H1 (cell line): ENCODE data around the gene IL36A. TPM values are rescaled to one million over a fixed set of nuclear protein-coding genes. Genes with fewer than 3 reads are reported as not detected.

Experiments
- CTCF ChIA-PET: fragments of 300-600 bp; sonication (Branson Sonifier 250); formaldehyde crosslinking; loops from one replicate; lab custom pipeline; 2021; ENCODE audit not compliant: partially characterized antibody; lab: Charles Lee
- POLR2A ChIA-PET: fragments of 300-600 bp; sonication (Branson Sonifier 250); formaldehyde crosslinking; loops from one replicate; lab custom pipeline; 2021; ENCODE audit warnings: inconsistent platforms; ENCODE audit not compliant: partially characterized antibody; lab: Charles Lee
- DNase-seq, 2 experiments: peaks; one replicate each; pipeline versions ENCODE4 v3.0.0 to v3.0.0-alpha.2; 2010 to 2022; ENCODE audit warnings: low spot score in 2 of 2, low read depth in 1 of 2, mixed read lengths in 1 of 2
- FAIRE-seq: peaks from 2 replicates; lab custom pipeline; 2011; peaks lifted over from hg19 to GRCh38; lab: Jason Lieb, UNC
- H2AFZ ChIP-seq: 2 replicates; pipeline ENCODE4 v1.8.1; 2012; ENCODE audit warnings: low read length, inconsistent platforms
- H2AK5ac ChIP-seq: 2 replicates; pipeline ENCODE4 v1.6.1; 2013; ENCODE audit warnings: low read depth, low read length
- H2BK120ac ChIP-seq: replicated peaks from 2 replicates; pipeline ENCODE3; 2013; ENCODE audit warnings: low read depth, low read length, inconsistent platforms
- H2BK12ac ChIP-seq: 2 replicates; pipeline ENCODE4 v1.6.1; 2013; ENCODE audit warnings: low read depth, low read length
- H2BK15ac ChIP-seq: 2 replicates; pipeline ENCODE4 v1.6.1; 2013; ENCODE audit warnings: low read length
- H2BK20ac ChIP-seq: 2 replicates; pipeline ENCODE4 v1.6.1; 2013; ENCODE audit warnings: low read length
- H2BK5ac ChIP-seq: 2 replicates; pipeline ENCODE4 v1.6.1; 2013; ENCODE audit warnings: low read depth, low read length
- H3K14ac ChIP-seq: 2 replicates; pipeline ENCODE4 v1.6.1; 2013; ENCODE audit warnings: inconsistent platforms; ENCODE audit not compliant: insufficient read length
- H3K18ac ChIP-seq: 2 replicates; pipeline ENCODE4 v1.6.1; 2013; ENCODE audit warnings: low read length; ENCODE audit errors: extremely low read depth
- H3K23ac ChIP-seq: 2 replicates; pipeline ENCODE4 v1.6.1; 2013; ENCODE audit warnings: inconsistent platforms; ENCODE audit not compliant: insufficient read length
- H3K23me2 ChIP-seq: 2 replicates; pipeline ENCODE4 v1.6.1; 2013; ENCODE audit warnings: low read depth, low read length
- H3K27ac ChIP-seq: 2 replicates; pipeline ENCODE4 v1.6.1; 2011; ENCODE audit warnings: low read depth, low read length, inconsistent platforms
- H3K27me3 ChIP-seq, 4 experiments: replicated peaks in 1 of 4; 1 replicate in 1 of 4; 2 replicates in 3 of 4; pipeline versions ENCODE4 v1.6.1 to v1.8.1; 2011 to 2013; ENCODE audit warnings: low read length in 3 of 4, mild to moderate bottlenecking in 3 of 4, inconsistent platforms in 2 of 4, mixed read lengths in 2 of 4, moderate library complexity in 1 of 4; ENCODE audit not compliant: control insufficient read depth in 3 of 4, insufficient read depth in 3 of 4; ENCODE audit errors: extremely low read depth in 1 of 4
- H3K36me3 ChIP-seq, 4 experiments: 2 replicates each; pipeline versions ENCODE4 v1.6.1 to v1.8.1; 2011 to 2013; ENCODE audit warnings: mild to moderate bottlenecking in 4 of 4, low read length in 3 of 4, moderate library complexity in 2 of 4, control low read depth in 1 of 4, inconsistent platforms in 1 of 4; ENCODE audit not compliant: insufficient read depth in 4 of 4, control insufficient read depth in 2 of 4
- H3K4ac ChIP-seq: replicated peaks from 2 replicates; pipeline ENCODE3; 2013; ENCODE audit warnings: low read length, low read depth, mixed read lengths, inconsistent platforms; ENCODE audit not compliant: insufficient read length
- H3K4me1 ChIP-seq, 4 experiments: replicated peaks in 1 of 4; 1 replicate in 1 of 4; 2 replicates in 3 of 4; pipeline versions ENCODE4 v1.6.1 to v1.8.1; 2011 to 2013; ENCODE audit warnings: low read length in 3 of 4, inconsistent platforms in 2 of 4, mixed read lengths in 1 of 4; ENCODE audit not compliant: insufficient read depth in 4 of 4, control insufficient read depth in 3 of 4
- H3K4me2 ChIP-seq, 2 experiments: 2 replicates each; pipeline versions ENCODE4 v1.6.1 to v1.8.1; 2011 to 2013; ENCODE audit warnings: low read depth in 2 of 2, low read length in 2 of 2, control low read depth in 1 of 2, inconsistent platforms in 1 of 2, mild to moderate bottlenecking in 1 of 2; ENCODE audit not compliant: insufficient read depth in 1 of 2
- H3K4me3 ChIP-seq, 4 experiments: fragments of 200-600, 300-600 bp in 1 of 4; sonication (generic), shearing (Covaris generic), sonication (Bioruptor Twin) in 1 of 4; 2 replicates each; pipeline versions ENCODE4 v1.5.1 to v1.8.1; 2011 to 2016; ENCODE audit warnings: low read length in 4 of 4, low read depth in 3 of 4, control low read depth in 2 of 4, inconsistent platforms in 2 of 4, mild to moderate bottlenecking in 2 of 4, mixed read lengths in 1 of 4, moderate library complexity in 1 of 4; ENCODE audit not compliant: insufficient read depth in 2 of 4; ENCODE audit errors: extremely low read depth in 1 of 4
- H3K56ac ChIP-seq: replicated peaks from 2 replicates; pipeline ENCODE3; 2013; ENCODE audit warnings: low read depth, mild to moderate bottlenecking, mixed read lengths, low read length, inconsistent platforms; ENCODE audit not compliant: insufficient read length
- H3K79me1 ChIP-seq: 2 replicates; pipeline ENCODE4 v1.6.1; 2013; ENCODE audit warnings: low read depth, low read length, control low read depth
- H3K79me2 ChIP-seq, 2 experiments: 2 replicates each; pipeline versions ENCODE4 v1.6.1 to v1.8.1; 2012 to 2013; ENCODE audit warnings: low read length in 2 of 2, mild to moderate bottlenecking in 2 of 2, inconsistent platforms in 1 of 2; ENCODE audit not compliant: insufficient read depth in 2 of 2, control insufficient read depth in 1 of 2
- H3K9ac ChIP-seq, 4 experiments: replicated peaks in 1 of 4; 1 replicate in 1 of 4; 2 replicates in 3 of 4; pipeline versions ENCODE4 v1.6.1 to v1.8.1; 2011 to 2013; ENCODE audit warnings: low read depth in 3 of 4, low read length in 3 of 4, control low read depth in 2 of 4, mild to moderate bottlenecking in 2 of 4, moderate library complexity in 2 of 4, inconsistent platforms in 1 of 4; ENCODE audit errors: extremely low read depth in 1 of 4
- H3K9me3 ChIP-seq, 2 experiments: 2 replicates each; pipeline versions ENCODE4 v1.6.1 to v1.8.1; 2012 to 2013; ENCODE audit warnings: mild to moderate bottlenecking in 2 of 2, moderate library complexity in 2 of 2, control low read depth in 1 of 2, inconsistent platforms in 1 of 2, low read depth in 1 of 2, low read length in 1 of 2, mixed read lengths in 1 of 2; ENCODE audit not compliant: insufficient read depth in 2 of 2
- H4K20me1 ChIP-seq, 2 experiments: replicated peaks in 1 of 2; 2 replicates each; pipeline versions ENCODE3 to v1.8.1; 2011 to 2013; ENCODE audit warnings: inconsistent platforms in 2 of 2, low read length in 2 of 2, mild to moderate bottlenecking in 1 of 2; ENCODE audit not compliant: insufficient read depth in 2 of 2, control insufficient read depth in 1 of 2
- H4K5ac ChIP-seq: 2 replicates; pipeline ENCODE4 v1.6.1; 2013; ENCODE audit warnings: low read length, low read depth, mixed read lengths, inconsistent platforms; ENCODE audit not compliant: insufficient read length
- H4K8ac ChIP-seq: 2 replicates; pipeline ENCODE4 v1.8.0; 2013; ENCODE audit warnings: mild to moderate bottlenecking, moderate library complexity, low read length, inconsistent platforms; ENCODE audit not compliant: insufficient read depth; ENCODE audit errors: extremely low read depth
- H4K91ac ChIP-seq: replicated peaks from 2 replicates; pipeline ENCODE3; 2013; ENCODE audit warnings: low read length, mixed read lengths, inconsistent platforms; ENCODE audit not compliant: insufficient read length
- CREB1 ChIP-seq: IDR thresholded peaks from 2 replicates; pipeline ENCODE4 v1.6.1; 2012; ENCODE audit warnings: inconsistent platforms
- E2F6 ChIP-seq: IDR thresholded peaks from 2 replicates; pipeline ENCODE4 v1.6.1; 2012; ENCODE audit warnings: inconsistent platforms
- EP300 ChIP-seq, 2 experiments: IDR thresholded peaks; 1 replicate in 1 of 2; 2 replicates in 1 of 2; pipeline ENCODE4 v1.6.1; 2011 to 2012; ENCODE audit warnings: low read depth in 2 of 2, low read length in 2 of 2, mild to moderate bottlenecking in 2 of 2, borderline replicate concordance in 1 of 2, inconsistent platforms in 1 of 2, moderate library complexity in 1 of 2
- JUN ChIP-seq: IDR thresholded peaks from 2 replicates; pipeline ENCODE4 v1.6.1; 2011; ENCODE audit warnings: low read depth, mild to moderate bottlenecking, improper control_type of control experiment, low read length
- NANOG ChIP-seq: IDR thresholded peaks from 2 replicates; pipeline ENCODE4 v1.6.1; 2011; ENCODE audit warnings: low read length, low read depth, mild to moderate bottlenecking, inconsistent platforms; ENCODE audit not compliant: insufficient read depth, poor library complexity, severe bottlenecking
- POU5F1 ChIP-seq: IDR thresholded peaks from 2 replicates; pipeline ENCODE4 v1.6.1; 2011; ENCODE audit warnings: low read depth, mild to moderate bottlenecking, low read length, moderate library complexity
- RAD21 ChIP-seq, 2 experiments: IDR thresholded peaks in 1 of 2; conservative IDR thresholded peaks in 1 of 2; 2 replicates each; pipeline ENCODE4 v1.6.1; 2011; ENCODE audit warnings: low read depth in 2 of 2, low read length in 2 of 2, improper control_type of control experiment in 1 of 2, inconsistent platforms in 1 of 2, mild to moderate bottlenecking in 1 of 2, moderate library complexity in 1 of 2
- SP2 ChIP-seq: IDR thresholded peaks from 2 replicates; pipeline ENCODE4 v1.6.1; 2012; ENCODE audit warnings: mild to moderate bottlenecking, low read length, inconsistent platforms
- TAF1 ChIP-seq: IDR thresholded peaks from 2 replicates; pipeline ENCODE4 v1.6.1; 2011; ENCODE audit warnings: mild to moderate bottlenecking, low read depth, low read length
- WGBS, 2 experiments: shearing (Covaris generic) in 1 of 2; methylation state at CpG; one replicate each; pipeline versions ENCODE4 v1.1.6 to v1.1.7; 2013 to 2015; ENCODE audit warnings: low lambda C conversion rate in 2 of 2, mixed read lengths in 2 of 2, inconsistent platforms in 1 of 2, low coverage in 1 of 2, missing lambda C conversion rate in 1 of 2; ENCODE audit not compliant: insufficient replicate concordance in 2 of 2, insufficient coverage in 1 of 2, insufficient read length in 1 of 2; ENCODE audit errors: extremely low coverage in 1 of 2, missing lambda C conversion rate in 1 of 2; 5-methylcytosine and 5-hydroxymethylcytosine counted together
- polyA plus RNA-seq, 7 experiments: library from polyadenylated mRNA; depleted of rRNA in 3 of 7; stranded (reverse) in 5 of 7; unstranded in 2 of 7; fragments of >200 nt in 5 of 7; fragments of 200-250 nt in 2 of 7; gene quantifications; 1 replicate in 5 of 7; 2 replicates in 1 of 7; 4 replicates in 1 of 7; pipeline versions ENCODE4 v1.2.1 to v1.2.3, GENCODE V29; 2011 to 2013; ENCODE audit warnings: missing spikeins in 2 of 7, mixed read lengths in 2 of 7
- total RNA-seq: library from RNA; stranded (reverse); fragmentation: NEBNext Ultra II Directional; extraction: Animal tissue kit (Norgen Biotek cat#: 25700); gene quantifications from 2 replicates; pipeline ENCODE4 v1.2.1, GENCODE V29; 2021

Gene IL36A
- total and polyA plus RNA-seq, 2 of the 8 experiments (the other 6 are each of a cell fraction or from before 2014, with no cell fraction given): not detected

GRCh38 chr2:113015655-113016054, 10.4 kb downstream of the IL36A start:
- Histone ChIP-seq H3K79me1 (no peaks in the 10 kb centered on the region), H3K9me3 (peaks cover 0 to 4% of the 10 kb centered on the region in 2 experiments; a peak in 1 of 4 replicates), H4K91ac (no peak overlapping the region), H3K79me2 (no peaks in the 10 kb centered on the region), H2BK5ac (no peak overlapping the region), H3K27ac (no peak overlapping the region), H3K4me3 (no peak overlapping the region), H2BK20ac (no peak overlapping the region), H4K20me1 (no peaks in the 10 kb centered on the region), H3K4me1 (no peaks in the 10 kb centered on the region), H4K8ac (no peak overlapping the region), H3K23me2 (no peaks in the 10 kb centered on the region), H3K9ac (no peak overlapping the region), H3K4ac (no peak overlapping the region), H2BK120ac (no peak overlapping the region), H3K36me3 (no peaks in the 10 kb centered on the region), H3K23ac (no peak overlapping the region), H3K18ac (no peak overlapping the region), H2AFZ (no peak overlapping the region), H3K4me2 (no peak overlapping the region), H2AK5ac (no peak overlapping the region), H3K56ac (no peak overlapping the region), H2BK15ac (no peak overlapping the region), H4K5ac (no peak overlapping the region), H3K14ac (no peak overlapping the region), H3K27me3 (no peaks in the 10 kb centered on the region), H2BK12ac (no peak overlapping the region)
- no peak for TF ChIP-seq EP300 (IDR thresholded peaks at IDR 0.05; ENCODE audit: borderline replicate concordance in 1 of 2, low read depth in 2 of 2, low read length in 2 of 2)
- TF ChIP-seq E2F6: no peak
- TF ChIP-seq JUN: no peak
- no peak for TF ChIP-seq SP2
- TF ChIP-seq CREB1: no peak
- no peak for TF ChIP-seq POU5F1
- no peak for TF ChIP-seq RAD21 (IDR thresholded peaks at IDR 0.05 in 1 of 2, conservative IDR thresholded peaks at IDR 0.05 in 1 of 2; ENCODE audit: low read depth in 2 of 2, low read length in 2 of 2)
- no peak for TF ChIP-seq NANOG
- no peak for TF ChIP-seq TAF1
- POLR2A ChIA-PET: no interaction called here
- FAIRE-seq (no peak), DNase-seq (no peak)
- WGBS, 2 experiments: 87% methylated on average over 2 of the region's 2 CpGs; no CpG with 5 or more reads in 1 of the 2 experiments
- CTCF ChIA-PET: no interaction called here
